ENCODE data around the gene CCN6.
"Not testable (repeated sequence)": the region's sequence is repeated elsewhere in the genome, so short reads cannot be mapped to it uniquely, and the experiment has no call there.

Gene CCN6

GRCh38 chr6:112029045-112029822 lies 24.7 kb upstream of the CCN6 start:
- DNase-seq (ENCODE audit: low read depth in 2 of 3, low spot score in 1 of 3) = peak; percentile 69 to 86 (median 73)

GRCh38 chr6:112030206-112030960 lies 23.5 kb upstream of the CCN6 start:
- no peak for DNase-seq (ENCODE audit: low read depth in 2 of 3, low spot score in 1 of 3)

DNA sequence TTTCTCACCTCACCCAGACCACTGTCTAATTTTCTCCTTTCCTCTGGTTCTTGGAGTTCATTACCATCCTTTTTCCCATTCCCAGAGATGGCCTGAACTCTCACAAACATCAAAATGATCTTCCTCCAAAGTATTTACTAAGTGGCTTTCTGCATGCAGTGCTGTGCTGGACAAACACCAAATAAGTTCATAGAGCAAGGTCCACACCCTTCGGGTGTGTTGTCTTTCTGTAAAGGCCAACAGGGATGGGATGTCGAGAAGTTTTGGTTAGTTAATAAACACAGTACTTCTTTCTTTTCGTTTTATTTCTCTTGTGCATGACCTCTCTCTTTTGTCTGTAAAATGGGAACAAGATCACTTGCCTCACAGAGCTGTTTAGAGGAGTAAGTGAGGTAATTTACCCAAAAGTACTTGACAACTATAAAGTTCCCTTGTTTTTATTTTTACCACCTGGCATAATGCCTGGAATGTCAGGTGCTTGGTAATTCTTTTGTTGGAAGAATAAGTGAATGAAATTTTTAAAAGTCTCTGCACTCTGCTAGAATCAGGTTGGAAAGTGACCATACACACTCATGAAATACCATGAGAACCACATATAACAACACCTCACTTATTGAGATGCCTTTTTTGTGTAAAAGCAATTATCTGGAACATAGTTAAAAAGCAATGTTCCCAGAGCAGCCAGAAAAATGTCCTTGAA lies 22.8 kb upstream of the CCN6 start:
- DNase-seq (ENCODE audit: low read depth in 2 of 3, low spot score in 1 of 3) = no peak

- no peak for DNase-seq (ENCODE audit: low read depth in 2 of 3, low spot score in 1 of 3)
Measured at GRCh38 chr6:112031960-112032359, 21.9 kb upstream of the CCN6 start.

- DNase-seq (ENCODE audit: low read depth in 2 of 3, low spot score in 1 of 3) = no peak
Measured at GRCh38 chr6:112032728-112033127, 21.2 kb upstream of the CCN6 start.

DNA sequence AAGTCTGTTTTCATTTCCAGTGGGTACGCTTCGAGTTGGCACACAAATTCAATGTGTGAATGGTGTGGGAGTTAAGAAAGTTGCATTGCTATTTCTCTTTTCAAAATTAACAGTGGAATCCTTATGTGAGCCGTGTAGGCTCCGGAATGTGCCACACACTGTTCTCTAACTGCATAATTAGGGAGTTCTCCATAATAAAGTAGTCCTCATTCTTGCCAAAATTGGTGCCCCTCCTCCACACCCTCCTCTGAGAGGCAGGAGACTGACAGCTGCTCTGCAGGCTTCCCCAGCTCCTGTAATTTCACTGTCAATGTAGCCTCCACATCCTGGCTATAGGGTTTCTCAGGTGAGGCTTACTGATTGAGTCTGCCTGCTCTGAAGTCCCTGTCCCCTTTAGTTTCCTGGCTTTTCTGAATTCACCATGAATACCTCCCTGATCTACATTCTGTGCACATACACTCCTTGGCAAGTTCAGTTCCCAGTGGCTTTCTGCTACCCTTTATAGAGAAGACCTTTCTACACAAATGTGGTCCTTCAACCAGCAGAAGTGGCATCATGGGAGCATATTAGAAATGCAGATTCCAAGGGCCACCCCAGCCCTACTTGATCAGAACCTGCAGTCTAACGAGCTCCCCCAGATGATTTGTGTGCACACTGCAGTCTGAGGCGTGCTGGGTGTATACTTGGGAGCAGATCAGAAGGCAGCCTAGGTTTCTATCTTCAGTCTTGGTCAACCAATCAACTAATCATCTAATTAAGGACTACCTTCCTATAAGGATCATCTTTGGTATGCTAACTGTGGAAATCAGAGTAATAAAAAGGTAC lies 19.9 kb upstream of the CCN6 start:
- DNase-seq (ENCODE audit: low read depth in 2 of 3, low spot score in 1 of 3) = no peak

GRCh38 chr6:112034616-112034995 lies 19.3 kb upstream of the CCN6 start:
- DNase-seq (ENCODE audit: low read depth in 2 of 3, low spot score in 1 of 3) = no peak

DNA sequence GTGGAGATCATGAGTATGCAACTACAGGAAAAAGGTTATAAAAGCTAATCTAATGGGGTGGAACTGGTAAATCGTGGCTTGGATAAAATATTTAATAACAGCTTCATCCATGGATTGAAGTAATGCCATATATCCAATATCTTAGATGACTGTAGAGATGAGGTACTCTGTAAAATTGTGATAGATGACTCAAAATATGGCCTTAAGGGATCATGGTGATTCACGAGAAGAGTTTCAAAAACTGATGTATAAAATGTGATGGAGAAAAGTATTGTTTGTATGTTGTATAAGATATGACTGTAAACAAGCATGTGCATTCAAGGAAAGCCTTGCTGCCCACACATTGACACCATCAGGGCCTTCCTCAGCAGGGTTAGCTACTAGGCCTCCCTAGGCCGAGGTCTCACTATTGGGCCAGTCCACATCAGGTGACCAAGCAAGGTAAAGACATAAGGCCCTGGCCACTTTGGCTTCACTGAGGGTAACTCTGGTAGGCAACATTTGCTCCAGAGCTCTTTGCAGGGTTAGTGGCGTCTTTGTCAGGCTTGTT lies 17.7 kb upstream of the CCN6 start:
- no peak for DNase-seq (ENCODE audit: low read depth in 2 of 3, low spot score in 1 of 3)

- no peak for DNase-seq (ENCODE audit: low read depth in 2 of 3, low spot score in 1 of 3)
Measured at GRCh38 chr6:112037783-112038216, 16.1 kb upstream of the CCN6 start.

GRCh38 chr6:112038268-112038667 lies 15.6 kb upstream of the CCN6 start:
- DNase-seq (ENCODE audit: low read depth in 2 of 3, low spot score in 1 of 3) = no peak

- DNase-seq (ENCODE audit: low read depth in 2 of 3, low spot score in 1 of 3) = no peak
Measured at GRCh38 chr6:112038756-112039430, 15.0 kb upstream of the CCN6 start.

DNA sequence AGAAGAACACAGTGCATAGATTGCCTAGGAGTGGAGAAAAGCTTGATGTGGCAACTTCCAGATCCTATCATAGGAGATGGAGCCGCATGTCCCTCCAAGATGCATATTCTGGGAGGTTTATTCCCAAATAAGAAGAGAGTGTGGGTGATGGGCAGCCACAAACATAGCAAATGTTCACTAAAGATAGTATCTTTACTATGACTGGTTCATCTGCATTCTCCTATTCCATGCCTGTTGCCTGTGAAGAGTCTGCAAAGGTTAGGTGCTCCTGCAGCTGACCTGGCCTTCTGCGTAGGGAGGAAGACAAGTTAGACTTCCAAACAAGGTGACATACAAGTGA lies 14.5 kb upstream of the CCN6 start:
- DNase-seq (ENCODE audit: low read depth in 2 of 3, low spot score in 1 of 3) = no peak

DNA sequence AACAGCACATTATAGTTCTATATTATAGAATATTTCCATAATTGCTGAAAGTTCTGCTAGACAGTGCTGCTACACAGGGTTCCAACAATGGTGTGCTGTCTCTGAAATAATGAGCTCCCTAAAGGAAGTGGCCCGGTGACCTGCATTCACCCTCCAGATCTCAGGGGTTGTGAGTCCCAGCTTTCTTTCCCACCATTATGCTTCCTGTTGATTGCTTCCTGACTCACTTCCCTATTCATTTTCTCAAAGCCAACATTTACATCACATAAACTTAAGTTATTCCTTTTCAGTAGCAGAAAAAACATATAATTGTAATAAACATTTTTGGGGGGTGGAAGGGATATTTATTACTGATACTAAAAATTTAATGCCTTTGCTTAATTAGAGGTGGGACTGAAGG lies 12.9 kb upstream of the CCN6 start:
- no peak for DNase-seq (ENCODE audit: low read depth in 2 of 3, low spot score in 1 of 3)

DNA sequence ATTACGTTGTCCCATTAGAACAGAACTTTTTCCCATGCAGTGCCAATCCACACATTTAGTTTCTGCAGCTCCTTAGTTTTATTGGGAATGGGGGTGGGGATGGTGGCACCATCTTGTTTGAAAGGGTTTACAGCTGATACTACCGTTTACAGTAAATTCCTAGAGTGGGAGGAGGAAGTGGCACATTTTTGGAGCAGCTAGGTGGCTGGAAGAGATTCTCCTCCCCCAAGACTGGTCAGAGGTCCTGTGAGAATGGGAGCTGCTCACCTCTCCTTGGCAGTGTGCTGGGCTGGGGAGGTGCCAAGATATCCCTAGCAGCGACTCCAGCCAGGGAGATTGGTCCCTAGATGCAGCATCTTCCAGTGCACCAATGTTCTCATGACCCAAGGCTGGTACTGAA lies 12.4 kb upstream of the CCN6 start:
- no peak for DNase-seq (ENCODE audit: low read depth in 2 of 3, low spot score in 1 of 3)

DNA sequence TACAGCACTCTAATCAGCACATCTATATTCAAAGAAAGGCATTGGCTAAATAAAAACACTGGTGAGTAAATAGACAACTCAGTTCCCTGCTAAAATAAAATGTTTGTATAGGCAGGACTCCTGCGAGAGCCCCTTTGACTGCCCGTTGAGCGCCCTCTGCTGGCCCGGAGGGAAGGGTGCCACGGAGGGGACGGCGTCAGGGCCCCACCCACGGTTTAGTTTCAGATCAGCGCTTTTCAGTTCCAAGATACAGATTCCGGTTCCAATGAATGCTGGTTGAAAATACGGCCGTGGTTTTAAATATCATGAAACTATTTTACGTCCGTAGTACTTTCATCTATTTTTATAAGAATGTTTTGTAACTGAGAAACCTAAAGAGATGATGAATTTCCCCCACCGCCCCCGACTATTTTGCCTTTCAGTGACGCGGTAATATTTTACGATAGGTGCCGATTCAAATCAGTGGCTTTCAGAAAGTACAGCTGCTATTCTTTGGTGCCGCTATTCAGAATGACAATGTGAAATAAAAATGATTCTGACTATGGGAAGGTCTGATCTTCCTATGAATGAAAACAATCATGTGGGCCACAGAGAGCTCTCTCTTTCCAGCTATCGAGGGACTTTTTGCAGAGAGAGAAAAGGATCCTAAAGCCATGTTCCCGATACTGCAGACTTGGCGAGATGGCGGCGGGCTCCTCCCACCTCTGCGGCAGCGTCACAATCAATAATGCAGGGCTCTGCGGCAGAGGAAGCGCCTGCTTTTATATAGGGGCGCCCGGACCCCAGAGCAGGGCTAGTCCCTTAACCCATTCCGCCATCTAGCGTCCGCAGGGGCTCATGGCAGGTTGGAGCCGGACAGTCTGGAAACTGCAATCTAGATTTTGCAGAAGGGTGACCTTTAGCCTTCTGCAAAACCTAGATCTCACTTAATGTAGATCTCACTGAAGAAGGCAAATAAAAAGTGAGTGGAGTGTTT lies 10.6 kb upstream of the CCN6 start:
- DNase-seq (ENCODE audit: low read depth in 2 of 3, low spot score in 1 of 3) = peak; percentile 86 to 97 (median 87)

DNA sequence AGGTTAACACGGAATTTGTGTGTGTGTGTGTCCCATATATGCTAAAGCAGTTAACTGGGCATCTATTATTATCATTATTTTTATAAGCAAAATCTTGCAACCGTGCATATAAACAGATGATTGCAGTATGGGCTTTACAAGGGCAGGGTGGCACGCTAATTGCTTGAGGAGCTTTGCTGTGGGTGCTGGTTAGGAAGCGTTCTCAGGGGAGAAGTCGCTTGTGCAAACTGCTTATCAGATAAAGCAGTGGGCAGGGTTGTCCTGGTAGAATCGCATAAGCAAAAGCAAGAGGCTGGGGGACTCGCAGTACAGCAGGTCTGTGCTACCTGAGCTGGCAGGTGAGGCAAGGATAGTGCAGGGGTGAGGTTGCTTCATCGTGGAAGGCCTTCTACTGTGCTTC lies 9.7 kb upstream of the CCN6 start:
- no peak for DNase-seq (ENCODE audit: low read depth in 2 of 3, low spot score in 1 of 3)

GRCh38 chr6:112044856-112045255 lies 9.0 kb upstream of the CCN6 start:
- no peak for DNase-seq (ENCODE audit: low read depth in 2 of 3, low spot score in 1 of 3)

DNA sequence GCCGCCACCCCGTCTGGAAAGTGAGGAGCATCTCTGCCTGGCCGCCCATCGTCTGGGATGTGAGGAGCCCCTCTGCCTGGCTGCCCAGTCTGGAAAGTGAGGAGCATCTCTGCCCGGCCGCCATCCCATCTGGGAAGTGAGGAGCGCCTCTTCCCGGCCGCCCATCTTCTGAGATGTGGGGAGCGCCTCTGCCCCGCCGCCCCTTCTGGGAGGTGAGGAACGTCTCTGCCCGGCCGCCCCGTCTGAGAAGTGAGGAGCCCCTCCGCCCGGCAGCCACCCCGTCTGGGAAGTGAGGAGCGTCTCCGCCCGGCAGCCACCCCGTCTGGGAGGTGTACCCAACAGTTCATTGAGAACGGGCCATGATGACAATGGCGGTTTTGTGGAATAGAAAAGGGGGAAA lies 6.4 kb upstream of the CCN6 start:
- DNase-seq (ENCODE audit: low read depth in 2 of 3, low spot score in 1 of 3) = not testable (repeated sequence)
